ENCODE data around the gene EIF2AK3. TPM values are rescaled to one million over a fixed set of nuclear protein-coding genes. Genes with fewer than 3 reads are reported as not detected.

EIF2AK3 gene
- 7.6 to 10.9 TPM (median 7.9 TPM) in 3 replicates for polyA plus RNA-seq
- polyA plus RNA-seq (2011; ENCODE audit: low read depth) = 19.0 TPM
- 3.2 and 6.1 TPM in 2 replicates for polyA plus RNA-seq (2011; cell fraction: cytosol; rRNA removed)
- 21.4 and 23.0 TPM in 2 replicates for polyA plus RNA-seq (2011; cell fraction: nucleus; rRNA removed)
- 7.3 and 9.8 TPM in 2 replicates for polyA plus RNA-seq (2012; ENCODE audit: low replicate concordance)
- 4.4 to 28.7 TPM (median 8.4 TPM) in 3 replicates for polyA minus RNA-seq
- 6.7 TPM for polyA minus RNA-seq (2011; cell fraction: cytosol; rRNA and poly(A)+ RNA removed)
- 17.5 and 33.3 TPM in 2 replicates for polyA minus RNA-seq (2011; cell fraction: nucleus; rRNA and poly(A)+ RNA removed)

GRCh38 chr2:88627055-88627855, at the start of gene EIF2AK3:
EIF2AK3 (minus strand) TSS chr2:88627464; CDS start chr2:88627274, 190 bp downstream.
- Histone ChIP-seq H3K79me2 (ENCODE audit: control insufficient read depth, insufficient read depth, low read length) (peaks cover 42% of the 10 kb centered on the region), H4K20me1 (ENCODE audit: control insufficient read depth, extremely low read depth, insufficient read depth, low read length) (peaks cover 3% of the 10 kb centered on the region), H3K9ac (ENCODE audit: control insufficient read depth, extremely low read depth, insufficient read depth, low read length) (peak within 1 kb of the TSS; percentile 99), H3K4me2 (ENCODE audit: control insufficient read depth, extremely low read depth, insufficient read depth, low read depth, low read length) (peak within 1 kb of the TSS; percentile 89), H3K36me3 (ENCODE audit: control insufficient read depth in 2 of 2, extremely low read depth in 1 of 2, insufficient read depth in 2 of 2, low read length in 2 of 2) (no peaks in the 10 kb centered on the region), H3K4me3 (ENCODE audit: control insufficient read depth in 2 of 3, extremely low read depth in 1 of 3, insufficient read depth in 2 of 3, low read depth in 1 of 3, low read length in 3 of 3) (peak within 1 kb of the TSS; percentile 80 to 97 (median 85)), H3K27ac (ENCODE audit: control insufficient read depth, insufficient read depth, low read length) (peak within 1 kb of the TSS; percentile 99), H3K9me3 (ENCODE audit: control insufficient read depth, low read depth, low read length) (no peaks in the 10 kb centered on the region), H3K4me1 (ENCODE audit: control insufficient read depth, extremely low read depth, insufficient read depth, low read length) (peaks cover 15% of the 10 kb centered on the region), H3K27me3 (ENCODE audit: control insufficient read depth, extremely low read depth, insufficient read depth, low read length) (no peaks in the 10 kb centered on the region), H3K9me1 (ENCODE audit: control insufficient read depth, extremely low read depth, insufficient read depth, low read length) (no peaks in the 10 kb centered on the region), H2AFZ (ENCODE audit: control insufficient read depth, low read length) (peak within 1 kb of the TSS; percentile 100)
- dilution Hi-C loops (cut with MboI; ENCODE audit: extremely low pct_ligation_motif_present, low sequenced_read_pairs) = no loop called here
- peak; percentile 99 for DNase-seq (ENCODE audit: low read depth, low spot score)
- TF ChIP-seq EZH2 (IDR thresholded peaks at IDR 0.05; ENCODE audit: low read length) (no peak), CTCF (optimal IDR thresholded peaks at IDR 0.05 in 1 of 3, IDR thresholded peaks at IDR 0.05 in 1 of 3, conservative IDR thresholded peaks at IDR 0.05 in 1 of 3; ENCODE audit: extremely low read depth in 1 of 3, insufficient read depth in 2 of 3, low read length in 3 of 3) (no peak)
- peak; percentile 91 for FAIRE-seq

- Histone ChIP-seq H4K20me1 (ENCODE audit: control insufficient read depth, extremely low read depth, insufficient read depth, low read length) (no peaks in the 10 kb centered on the region), H3K27ac (ENCODE audit: control insufficient read depth, insufficient read depth, low read length) (no peak overlapping the region), H3K4me2 (ENCODE audit: control insufficient read depth, extremely low read depth, insufficient read depth, low read depth, low read length) (no peak overlapping the region), H3K79me2 (ENCODE audit: control insufficient read depth, insufficient read depth, low read length) (no peaks in the 10 kb centered on the region), H3K9me1 (ENCODE audit: control insufficient read depth, extremely low read depth, insufficient read depth, low read length) (no peaks in the 10 kb centered on the region), H3K9me3 (ENCODE audit: control insufficient read depth, low read depth, low read length) (no peaks in the 10 kb centered on the region), H3K4me1 (ENCODE audit: control insufficient read depth, extremely low read depth, insufficient read depth, low read length) (peaks cover 4% of the 10 kb centered on the region), H3K27me3 (ENCODE audit: control insufficient read depth, extremely low read depth, insufficient read depth, low read length) (no peaks in the 10 kb centered on the region), H2AFZ (ENCODE audit: control insufficient read depth, low read length) (no peak overlapping the region), H3K36me3 (ENCODE audit: control insufficient read depth in 2 of 2, extremely low read depth in 1 of 2, insufficient read depth in 2 of 2, low read length in 2 of 2) (no peaks in the 10 kb centered on the region), H3K4me3 (ENCODE audit: control insufficient read depth in 2 of 3, extremely low read depth in 1 of 3, insufficient read depth in 2 of 3, low read depth in 1 of 3, low read length in 3 of 3) (no peak overlapping the region), H3K9ac (ENCODE audit: control insufficient read depth, extremely low read depth, insufficient read depth, low read length) (no peak overlapping the region)
- TF ChIP-seq EZH2 (IDR thresholded peaks at IDR 0.05; ENCODE audit: low read length) (no peak), CTCF (optimal IDR thresholded peaks at IDR 0.05 in 1 of 3, IDR thresholded peaks at IDR 0.05 in 1 of 3, conservative IDR thresholded peaks at IDR 0.05 in 1 of 3; ENCODE audit: extremely low read depth in 1 of 3, insufficient read depth in 2 of 3, low read length in 3 of 3) (no peak)
- DNase-seq (ENCODE audit: low read depth, low spot score) = no peak
- FAIRE-seq = no peak
- dilution Hi-C loops (cut with MboI; ENCODE audit: extremely low pct_ligation_motif_present, low sequenced_read_pairs) = no loop called here
Measured at GRCh38 chr2:88673363-88673762, 46.1 kb upstream of the EIF2AK3 start.
